OCI-LY1 (cell line): Measurements from ENCODE around the gene SSBP3.

Experiments
- CTCF ChIP-seq: fragments of 200-600 bp; sonication (generic), shearing (Covaris generic); IDR thresholded peaks from 2 replicates; pipeline ENCODE4 v1.5.1; 2017; ENCODE audit warnings: mild to moderate bottlenecking, antibody characterized with exemption, low read length, moderate library complexity, mixed read lengths
- EZH2 ChIP-seq: fragments of 200-600 bp; sonication (generic), shearing (Covaris generic); IDR thresholded peaks from 2 replicates; pipeline ENCODE4 v1.8.0; 2017; ENCODE audit warnings: borderline replicate concordance, mixed run types, mild to moderate bottlenecking, antibody characterized with exemption, low read length, moderate library complexity, mixed read lengths

- TF ChIP-seq CTCF (no peak), EZH2 (no peak)
Measured at GRCh38 chr1:54200519-54200997, 205.6 kb downstream of the SSBP3 start.
